Measurements from ENCODE around the gene CDH13.

DNA sequence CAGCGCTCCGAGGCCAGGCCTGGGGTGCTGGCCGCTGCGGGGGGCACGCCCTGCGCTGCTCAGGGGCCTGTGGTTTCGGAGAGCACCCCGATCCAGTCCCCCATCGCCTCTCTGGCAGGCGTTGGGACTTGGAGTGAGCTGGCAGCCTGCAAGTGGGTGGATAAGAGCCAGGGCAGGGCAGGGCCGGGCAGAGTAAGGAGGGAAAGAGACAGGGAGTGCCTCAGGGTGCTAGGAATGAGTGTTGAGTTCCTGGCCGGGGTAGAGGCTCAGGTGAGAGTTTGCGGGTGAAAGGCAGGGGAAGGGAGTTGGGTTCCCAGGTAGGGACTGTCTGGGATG lies 1.3 kb downstream of the CDH13 start:
- TF ChIP-seq, protein P1, sequence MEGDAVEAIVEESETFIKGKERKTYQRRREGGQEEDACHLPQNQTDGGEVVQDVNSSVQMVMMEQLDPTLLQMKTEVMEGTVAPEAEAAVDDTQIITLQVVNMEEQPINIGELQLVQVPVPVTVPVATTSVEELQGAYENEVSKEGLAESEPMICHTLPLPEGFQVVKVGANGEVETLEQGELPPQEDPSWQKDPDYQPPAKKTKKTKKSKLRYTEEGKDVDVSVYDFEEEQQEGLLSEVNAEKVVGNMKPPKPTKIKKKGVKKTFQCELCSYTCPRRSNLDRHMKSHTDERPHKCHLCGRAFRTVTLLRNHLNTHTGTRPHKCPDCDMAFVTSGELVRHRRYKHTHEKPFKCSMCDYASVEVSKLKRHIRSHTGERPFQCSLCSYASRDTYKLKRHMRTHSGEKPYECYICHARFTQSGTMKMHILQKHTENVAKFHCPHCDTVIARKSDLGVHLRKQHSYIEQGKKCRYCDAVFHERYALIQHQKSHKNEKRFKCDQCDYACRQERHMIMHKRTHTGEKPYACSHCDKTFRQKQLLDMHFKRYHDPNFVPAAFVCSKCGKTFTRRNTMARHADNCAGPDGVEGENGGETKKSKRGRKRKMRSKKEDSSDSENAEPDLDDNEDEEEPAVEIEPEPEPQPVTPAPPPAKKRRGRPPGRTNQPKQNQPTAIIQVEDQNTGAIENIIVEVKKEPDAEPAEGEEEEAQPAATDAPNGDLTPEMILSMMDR (IDR thresholded peaks at IDR 0.05) = no peak
- TF ChIP-seq POLR2A (IDR thresholded peaks at IDR 0.05) = no peak
- no peak for TF ChIP-seq EP300 (IDR thresholded peaks at IDR 0.05)
